HCT116 (cell line): ENCODE data around the gene NRP1.

Experiments used
- EZH2 ChIP-seq: fragments of 200-600 bp; sonication (generic); IDR thresholded peaks from 2 replicates; pipeline ENCODE4 v1.6.1; 2017; ENCODE audit warnings: antibody characterized with exemption, mixed run types
- SIN3A ChIP-seq: IDR thresholded peaks from 2 replicates; pipeline ENCODE4 v1.6.1; 2012; ENCODE audit warnings: low read depth
- YY1 ChIP-seq: IDR thresholded peaks from 2 replicates; pipeline ENCODE4 v1.6.1; 2011; ENCODE audit warnings: low read length, low read depth, moderate library complexity, mild to moderate bottlenecking; ENCODE audit not compliant: insufficient replicate concordance; ENCODE audit errors: extremely low read depth
- ZNF274 ChIP-seq: fragments of 200-500 bp; sonication (Bioruptor generic); IDR thresholded peaks from 2 replicates; pipeline ENCODE4 v1.6.1; 2014; ENCODE audit warnings: mild to moderate bottlenecking, low read depth, low read length, inconsistent platforms
- TF ChIP-seq, protein P1 (sequence below), 3 experiments: fragments of 200-600 bp in 1 of 3; sonication (generic) in 1 of 3; IDR thresholded peaks in 2 of 3; conservative IDR thresholded peaks in 1 of 3; 2 replicates each; pipeline ENCODE4 v1.5.1; 2012 to 2017; ENCODE audit warnings: low read depth in 2 of 3, low read length in 2 of 3, antibody characterized with exemption in 1 of 3, borderline replicate concordance in 1 of 3, control low read depth in 1 of 3, mild to moderate bottlenecking in 1 of 3, mixed read lengths in 1 of 3, mixed run types in 1 of 3, moderate library complexity in 1 of 3; ENCODE audit not compliant: insufficient read depth in 1 of 3

DNA sequence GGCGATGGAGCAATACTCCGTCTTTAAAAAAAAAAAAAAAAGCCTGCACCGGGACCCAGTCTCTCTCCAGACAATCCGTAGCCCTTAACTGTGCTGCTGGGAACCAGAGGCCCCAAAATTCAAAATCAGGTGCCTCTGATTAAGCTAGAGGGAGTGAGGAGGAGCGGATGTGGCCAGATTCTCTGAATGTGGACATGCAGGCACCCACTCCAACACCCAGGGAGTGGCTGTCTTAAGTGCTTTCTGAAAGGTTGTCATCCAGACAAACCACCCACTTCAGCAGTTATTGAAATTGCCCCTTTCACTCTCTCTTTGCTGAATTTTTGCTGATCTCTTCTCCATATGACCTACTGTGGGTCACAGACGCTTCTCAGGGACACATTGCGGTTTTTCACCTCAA lies 14.2 kb downstream of the NRP1 start:
- TF ChIP-seq ZNF274 (no peak), EZH2 (no peak), YY1 (no peak), SIN3A (no peak)
- TF ChIP-seq, protein P1, sequence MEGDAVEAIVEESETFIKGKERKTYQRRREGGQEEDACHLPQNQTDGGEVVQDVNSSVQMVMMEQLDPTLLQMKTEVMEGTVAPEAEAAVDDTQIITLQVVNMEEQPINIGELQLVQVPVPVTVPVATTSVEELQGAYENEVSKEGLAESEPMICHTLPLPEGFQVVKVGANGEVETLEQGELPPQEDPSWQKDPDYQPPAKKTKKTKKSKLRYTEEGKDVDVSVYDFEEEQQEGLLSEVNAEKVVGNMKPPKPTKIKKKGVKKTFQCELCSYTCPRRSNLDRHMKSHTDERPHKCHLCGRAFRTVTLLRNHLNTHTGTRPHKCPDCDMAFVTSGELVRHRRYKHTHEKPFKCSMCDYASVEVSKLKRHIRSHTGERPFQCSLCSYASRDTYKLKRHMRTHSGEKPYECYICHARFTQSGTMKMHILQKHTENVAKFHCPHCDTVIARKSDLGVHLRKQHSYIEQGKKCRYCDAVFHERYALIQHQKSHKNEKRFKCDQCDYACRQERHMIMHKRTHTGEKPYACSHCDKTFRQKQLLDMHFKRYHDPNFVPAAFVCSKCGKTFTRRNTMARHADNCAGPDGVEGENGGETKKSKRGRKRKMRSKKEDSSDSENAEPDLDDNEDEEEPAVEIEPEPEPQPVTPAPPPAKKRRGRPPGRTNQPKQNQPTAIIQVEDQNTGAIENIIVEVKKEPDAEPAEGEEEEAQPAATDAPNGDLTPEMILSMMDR (IDR thresholded peaks at IDR 0.05 in 2 of 3, conservative IDR thresholded peaks at IDR 0.05 in 1 of 3; ENCODE audit: borderline replicate concordance in 1 of 3, insufficient read depth in 1 of 3, low read depth in 2 of 3, low read length in 2 of 3) = no peak
